HepG2 (cell line): ENCODE data around the gene MCM3AP. TPM values are rescaled to one million over a fixed set of nuclear protein-coding genes. Genes with fewer than 3 reads are reported as not detected.
A peak's percentile ranks its signal among the peaks of the same experiment; 100 is the strongest.

Experiments used
- ATM ChIP-seq: fragments of 450-650 bp; IDR thresholded peaks from 2 replicates; pipeline ENCODE4 v1.7.1; 2017; ENCODE audit warnings: mild to moderate bottlenecking, borderline replicate concordance
- CBX1 ChIP-seq: IDR thresholded peaks from one replicate; pipeline ENCODE4 v1.6.1; 2016; ENCODE audit warnings: antibody characterized with exemption, low read depth
- FOXP4 ChIP-seq: sonication (generic); formaldehyde crosslinking; IDR thresholded peaks from 2 replicates; pipeline ENCODE4 v1.4.0; 2020; ENCODE audit warnings: missing genetic modification reagents
- HOXA3 ChIP-seq: sonication (generic); formaldehyde crosslinking; IDR thresholded peaks from 2 replicates; pipeline ENCODE4 v1.5.0; 2020; ENCODE audit warnings: missing genetic modification reagents
- HOXA9 ChIP-seq: sonication (generic); formaldehyde crosslinking; IDR thresholded peaks from 2 replicates; pipeline ENCODE4 v1.8.1; 2022; ENCODE audit warnings: missing genetic modification reagents, mild to moderate bottlenecking, moderate library complexity, borderline replicate concordance
- MTA1 ChIP-seq: sonication (generic); formaldehyde crosslinking; IDR thresholded peaks from 2 replicates; pipeline ENCODE4 v1.4.0; 2020; ENCODE audit warnings: missing genetic modification reagents, mild to moderate bottlenecking, borderline replicate concordance
- RFX3 ChIP-seq: IDR thresholded peaks from 2 replicates; pipeline ENCODE4 v1.6.1; 2016; ENCODE audit warnings: missing biosample characterization, missing genetic modification reagents
- SATB2 ChIP-seq: sonication (generic); formaldehyde crosslinking; IDR thresholded peaks from 2 replicates; pipeline ENCODE4 v1.5.0; 2020; ENCODE audit warnings: missing genetic modification reagents
- SP2 ChIP-seq: sonication (generic); formaldehyde crosslinking; IDR thresholded peaks from 2 replicates; pipeline ENCODE4 v1.5.1; 2020; ENCODE audit warnings: mild to moderate bottlenecking, missing genetic modification reagents
- TBX2 ChIP-seq: sonication (generic); formaldehyde crosslinking; IDR thresholded peaks from 2 replicates; pipeline ENCODE4 v1.5.0; 2020; ENCODE audit warnings: missing genetic modification reagents, mild to moderate bottlenecking, borderline replicate concordance
- ZNF264 ChIP-seq: sonication (generic); formaldehyde crosslinking; IDR thresholded peaks from 2 replicates; pipeline ENCODE4 v1.4.0; 2020; ENCODE audit warnings: missing genetic modification reagents
- ZNF281 ChIP-seq: sonication (generic); formaldehyde crosslinking; IDR thresholded peaks from 2 replicates; pipeline ENCODE4 v1.4.0; 2020; ENCODE audit warnings: missing genetic modification reagents, borderline replicate concordance
- ZNF335 ChIP-seq: sonication (generic); formaldehyde crosslinking; IDR thresholded peaks from 2 replicates; pipeline ENCODE4 v1.4.0; 2020; ENCODE audit warnings: missing genetic modification reagents
- ZNF629 ChIP-seq: sonication (generic); formaldehyde crosslinking; conservative IDR thresholded peaks from 2 replicates; pipeline ENCODE4 v1.5.0; 2020; ENCODE audit warnings: missing genetic modification reagents
- ZNF674 ChIP-seq: sonication (generic); formaldehyde crosslinking; IDR thresholded peaks from 2 replicates; pipeline ENCODE4 v1.5.0; 2020; ENCODE audit warnings: low read depth, mild to moderate bottlenecking, missing genetic modification reagents
- polyA plus RNA-seq, 8 experiments: library from polyadenylated mRNA; depleted of rRNA in 3 of 8; stranded (reverse) in 7 of 8; unstranded in 1 of 8; fragments of >200 nt; fragmentation: Illumina TruSeq in 4 of 8; extraction: Trizol in 4 of 8; gene quantifications; 2 replicates each; pipeline versions ENCODE4 v1.2.1 to v1.2.3, GENCODE V29; 2011 to 2016; ENCODE audit warnings: low read depth in 4 of 8, missing spikeins in 1 of 8, mixed read lengths in 1 of 8; ENCODE audit not compliant: insufficient read depth in 1 of 8
- total RNA-seq, 5 experiments: library from RNA; depleted of rRNA; stranded (reverse); fragments of >200 nt; fragmentation: Illumina TruSeq; extraction: Trizol; gene quantifications; 2 replicates each; pipeline ENCODE4 v1.2.3, GENCODE V29; 2016; ENCODE audit warnings: low read depth in 1 of 5
- TF ChIP-seq, protein P1 (sequence below): IDR thresholded peaks from 2 replicates; pipeline ENCODE4 v1.6.1; 2016
- TF ChIP-seq, protein P2 (sequence below): sonication (generic); formaldehyde crosslinking; IDR thresholded peaks from 2 replicates; pipeline ENCODE4 v1.4.0; 2020; ENCODE audit warnings: missing genetic modification reagents
- TF ChIP-seq, protein P3 (sequence below): sonication (generic); formaldehyde crosslinking; IDR thresholded peaks from 2 replicates; pipeline ENCODE4 v1.8.0; 2022; ENCODE audit warnings: mild to moderate bottlenecking, missing genetic modification reagents

MCM3AP gene
- total and polyA plus RNA-seq, 2 of the 13 experiments (the other 11 are each of a cell fraction or from before 2014, with no cell fraction given), result 27.0 to 54.7 TPM

DNA sequence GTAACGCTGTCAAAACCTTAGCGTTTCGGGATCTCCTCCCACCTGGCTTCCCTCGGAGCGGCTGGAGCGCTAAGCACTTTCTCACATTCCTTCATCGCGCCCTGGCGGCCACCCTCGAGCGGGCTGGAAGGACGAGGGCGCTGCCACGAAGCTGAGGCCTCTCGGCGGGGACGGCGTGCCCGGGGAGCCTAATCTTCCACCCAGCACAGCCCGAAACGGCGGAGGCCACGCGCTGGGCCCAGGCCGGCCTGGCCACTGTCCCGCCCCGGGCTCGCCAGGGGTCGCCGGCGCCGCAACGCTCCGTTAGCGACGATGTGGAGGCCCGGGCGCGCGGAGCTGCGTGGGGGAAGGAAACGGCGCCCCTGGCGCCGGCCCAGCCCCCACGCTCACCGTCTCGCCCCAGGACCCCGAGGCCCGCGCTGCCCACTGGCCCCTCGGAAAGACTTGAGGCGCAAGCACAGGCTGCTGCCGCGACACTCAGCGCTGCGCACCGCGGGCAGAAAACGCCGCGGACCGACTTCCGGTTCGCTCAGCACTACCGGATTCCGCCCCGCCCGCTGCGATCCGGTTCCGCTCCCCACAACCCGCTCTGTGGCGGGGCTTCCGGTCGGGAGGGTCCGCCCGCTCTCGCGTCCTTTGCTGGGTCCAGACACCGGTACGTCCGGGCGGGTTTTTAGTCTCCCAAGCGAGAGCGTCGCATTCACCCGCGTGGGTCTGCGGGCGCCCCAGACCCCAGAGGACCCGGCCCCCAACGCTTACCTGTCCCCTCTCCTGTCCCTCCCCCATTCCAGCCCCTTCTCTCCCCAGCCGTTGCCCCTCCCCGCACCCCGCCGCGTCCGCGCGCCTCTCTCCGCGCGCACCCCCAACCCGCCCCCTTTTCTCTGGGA, 593 bp upstream of the MCM3AP start, which contains the start of gene YBEY (continued):
- TF ChIP-seq HOXA3 (CRISPR knock-in tag), result peak; percentile 82
- TF ChIP-seq ZNF335, result no peak
- TF ChIP-seq ZNF629 (CRISPR knock-in tag), result no peak
- TF ChIP-seq SATB2 (CRISPR knock-in tag), result no peak
- no peak for TF ChIP-seq RFX3 (CRISPR knock-in tag)
- peak; percentile 89; the same call in 1 of the 2 replicates for TF ChIP-seq HOXA9 (CRISPR knock-in tag)
- TF ChIP-seq ZNF281 (CRISPR knock-in tag), result peak; percentile 62; the same call in 1 of the 2 replicates
- no peak for TF ChIP-seq ZNF264
- peak; percentile 73 for TF ChIP-seq SP2 (CRISPR knock-in tag)
- no peak for TF ChIP-seq ATM
- TF ChIP-seq, protein P1, sequence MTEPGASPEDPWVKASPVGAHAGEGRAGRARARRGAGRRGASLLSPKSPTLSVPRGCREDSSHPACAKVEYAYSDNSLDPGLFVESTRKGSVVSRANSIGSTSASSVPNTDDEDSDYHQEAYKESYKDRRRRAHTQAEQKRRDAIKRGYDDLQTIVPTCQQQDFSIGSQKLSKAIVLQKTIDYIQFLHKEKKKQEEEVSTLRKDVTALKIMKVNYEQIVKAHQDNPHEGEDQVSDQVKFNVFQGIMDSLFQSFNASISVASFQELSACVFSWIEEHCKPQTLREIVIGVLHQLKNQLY (CRISPR knock-in tag), result no peak
- peak; percentile 93; the same call in 1 of the 2 replicates for TF ChIP-seq MTA1 (CRISPR knock-in tag)
- peak; percentile 72 for TF ChIP-seq CBX1
- peak; percentile 45; the same call in 1 of the 2 replicates for TF ChIP-seq FOXP4 (CRISPR knock-in tag)
- TF ChIP-seq, protein P2, sequence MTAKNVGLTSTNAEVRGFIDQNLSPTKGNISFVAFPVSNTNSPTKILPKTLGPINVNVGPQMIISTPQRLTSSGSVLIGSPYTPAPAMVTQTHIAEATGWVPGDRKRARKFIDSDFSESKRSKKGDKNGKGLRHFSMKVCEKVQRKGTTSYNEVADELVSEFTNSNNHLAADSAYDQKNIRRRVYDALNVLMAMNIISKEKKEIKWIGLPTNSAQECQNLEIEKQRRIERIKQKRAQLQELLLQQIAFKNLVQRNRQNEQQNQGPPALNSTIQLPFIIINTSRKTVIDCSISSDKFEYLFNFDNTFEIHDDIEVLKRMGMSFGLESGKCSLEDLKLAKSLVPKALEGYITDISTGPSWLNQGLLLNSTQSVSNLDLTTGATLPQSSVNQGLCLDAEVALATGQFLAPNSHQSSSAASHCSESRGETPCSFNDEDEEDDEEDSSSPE, result peak; percentile 77
- TF ChIP-seq, protein P3, sequence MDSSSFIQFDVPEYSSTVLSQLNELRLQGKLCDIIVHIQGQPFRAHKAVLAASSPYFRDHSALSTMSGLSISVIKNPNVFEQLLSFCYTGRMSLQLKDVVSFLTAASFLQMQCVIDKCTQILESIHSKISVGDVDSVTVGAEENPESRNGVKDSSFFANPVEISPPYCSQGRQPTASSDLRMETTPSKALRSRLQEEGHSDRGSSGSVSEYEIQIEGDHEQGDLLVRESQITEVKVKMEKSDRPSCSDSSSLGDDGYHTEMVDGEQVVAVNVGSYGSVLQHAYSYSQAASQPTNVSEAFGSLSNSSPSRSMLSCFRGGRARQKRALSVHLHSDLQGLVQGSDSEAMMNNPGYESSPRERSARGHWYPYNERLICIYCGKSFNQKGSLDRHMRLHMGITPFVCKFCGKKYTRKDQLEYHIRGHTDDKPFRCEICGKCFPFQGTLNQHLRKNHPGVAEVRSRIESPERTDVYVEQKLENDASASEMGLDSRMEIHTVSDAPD, result 0 out of 2 replicates have a peak, but pooled peaks have one; percentile 21
- no peak for TF ChIP-seq ZNF674 (CRISPR knock-in tag)
- peak; percentile 73; the same call in 1 of the 2 replicates for TF ChIP-seq TBX2
